Hepatocyte (in vitro differentiated cells): ENCODE measurements around the gene PYROXD2.

Experiments used
- CTCF ChIP-seq: fragments of 200-600 bp; sonication (generic); IDR thresholded peaks from 2 replicates; pipeline ENCODE4 v1.5.1; 2016; ENCODE audit warnings: antibody characterized with exemption, mild to moderate bottlenecking; ENCODE audit not compliant: poor library complexity
- EZH2 ChIP-seq: fragments of 200-600 bp; sonication (generic); IDR thresholded peaks from 2 replicates; pipeline ENCODE4 v1.6.1; 2016; ENCODE audit warnings: antibody characterized with exemption, mild to moderate bottlenecking, borderline replicate concordance
- EZH2phosphoT487 ChIP-seq: fragments of 200-600 bp; sonication (generic); IDR thresholded peaks from one replicate; pipeline ENCODE4 v1.6.1; 2018; ENCODE audit warnings: antibody characterized with exemption, mild to moderate bottlenecking, low read depth, moderate library complexity; ENCODE audit not compliant: unreplicated experiment, severe bottlenecking

GRCh38 chr10:98403812-98404504, 11.0 kb downstream of the PYROXD2 start:
- TF ChIP-seq CTCF (no peak), EZH2phosphoT487 (no peak), EZH2 (no peak)
